ENCODE data around the gene ZNF578.
"Not testable (repeated sequence)": the region's sequence is repeated elsewhere in the genome, so short reads cannot be mapped to it uniquely, and the experiment has no call there.

- TF ChIP-seq CTCF (IDR thresholded peaks at IDR 0.05 in 2 of 3, conservative IDR thresholded peaks at IDR 0.05 in 1 of 3; ENCODE audit: insufficient read depth in 2 of 3, low read depth in 1 of 3, low read length in 3 of 3); HDAC6 (IDR thresholded peaks at IDR 0.05; ENCODE audit: low read depth, low read length); CHD4 (IDR thresholded peaks at IDR 0.05; ENCODE audit: insufficient read depth, insufficient replicate concordance, low read depth, low read length, poor library complexity, severe bottlenecking); MAZ (CRISPR knock-in tag; conservative IDR thresholded peaks at IDR 0.05 in 1 of 2, IDR thresholded peaks at IDR 0.05 in 1 of 2): not testable (repeated sequence)
Observed at GRCh38 chr19:52485561-52486240, 32.3 kb downstream of the ZNF578 start.
